Immature natural killer cell (primary cell): ENCODE data around the gene SPTBN2. TPM values are rescaled to one million over a fixed set of nuclear protein-coding genes. Genes with fewer than 3 reads are reported as not detected.

ENCODE experiments used
- DNase-seq, 3 donors: peaks; one replicate each; pipeline ENCODE4 v3.0.0; 2022; ENCODE audit warnings: mixed read lengths in 1 of 3
- H3K27ac Mint-ChIP-seq, 6 donors: one replicate each; pipeline ENCODE4 v1.8.0; 2020; ENCODE audit warnings: mixed read lengths in 6 of 6, mild to moderate bottlenecking in 5 of 6, inconsistent platforms in 4 of 6, moderate library complexity in 3 of 6
- H3K27me3 Mint-ChIP-seq, 3 donors: one replicate each; pipeline ENCODE4 v1.8.0; 2020 to 2021; ENCODE audit warnings: low read depth in 3 of 3, mild to moderate bottlenecking in 3 of 3, mixed read lengths in 3 of 3, moderate library complexity in 3 of 3, inconsistent platforms in 1 of 3
- H3K36me3 Mint-ChIP-seq, 3 donors: one replicate each; pipeline ENCODE4 v1.8.0; 2020; ENCODE audit warnings: mixed read lengths in 3 of 3, inconsistent platforms in 2 of 3, mild to moderate bottlenecking in 2 of 3
- H3K4me1 Mint-ChIP-seq, 2 donors: one replicate each; pipeline ENCODE4 v1.8.0; 2020; ENCODE audit warnings: inconsistent platforms in 2 of 2, mild to moderate bottlenecking in 2 of 2, mixed read lengths in 2 of 2, moderate library complexity in 1 of 2
- H3K4me3 Mint-ChIP-seq, 5 donors: one replicate each; pipeline ENCODE4 v1.8.0; 2020; ENCODE audit warnings: mild to moderate bottlenecking in 5 of 5, mixed read lengths in 5 of 5, inconsistent platforms in 3 of 5, moderate library complexity in 3 of 5
- H3K9me3 Mint-ChIP-seq, 6 donors: one replicate each; pipeline ENCODE4 v1.8.0; 2020; ENCODE audit warnings: mild to moderate bottlenecking in 6 of 6, mixed read lengths in 6 of 6, inconsistent platforms in 4 of 6, moderate library complexity in 3 of 6
- polyA plus RNA-seq, 3 donors: library from polyadenylated mRNA; unstranded; fragments of 300-500 nt; fragmentation: Illumina TruSeq; gene quantifications; one replicate each; pipeline ENCODE4 v1.2.3, GENCODE V29; 2021

The SPTBN2 gene
- polyA plus RNA-seq, 3 donors from 2014 or later: not detected

DNA sequence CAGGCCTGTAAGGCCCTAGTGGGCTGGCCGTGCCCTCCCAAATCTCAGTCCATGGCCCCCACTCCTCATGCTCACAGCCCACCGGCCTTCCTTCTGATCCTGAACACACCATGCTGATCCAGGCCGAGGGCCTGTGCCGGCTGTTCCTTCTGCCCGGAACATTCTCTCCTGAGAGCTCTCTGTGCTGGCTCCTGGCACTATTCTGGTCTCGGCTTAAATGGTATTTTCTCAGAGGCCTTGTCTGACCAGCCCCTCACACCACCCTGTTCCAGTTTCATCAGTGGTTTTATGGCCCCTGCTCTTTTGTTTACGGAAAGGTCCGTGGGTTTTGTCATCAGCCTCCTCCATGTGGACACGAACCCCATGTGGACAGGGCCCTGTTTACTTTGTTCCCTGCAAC is 22.0 kb downstream of the SPTBN2 start:
- DNase-seq: no peak
- Mint-ChIP-seq H3K27me3 (peaks cover 1 to 6% (median 2%) of the 10 kb centered on the region in 3 donors), H3K27ac (no peak overlapping the region), H3K4me1 (no peaks in the 10 kb centered on the region), H3K9me3 (no peaks in the 10 kb centered on the region), H3K36me3 (no peaks in the 10 kb centered on the region), H3K4me3 (no peak overlapping the region)

DNA sequence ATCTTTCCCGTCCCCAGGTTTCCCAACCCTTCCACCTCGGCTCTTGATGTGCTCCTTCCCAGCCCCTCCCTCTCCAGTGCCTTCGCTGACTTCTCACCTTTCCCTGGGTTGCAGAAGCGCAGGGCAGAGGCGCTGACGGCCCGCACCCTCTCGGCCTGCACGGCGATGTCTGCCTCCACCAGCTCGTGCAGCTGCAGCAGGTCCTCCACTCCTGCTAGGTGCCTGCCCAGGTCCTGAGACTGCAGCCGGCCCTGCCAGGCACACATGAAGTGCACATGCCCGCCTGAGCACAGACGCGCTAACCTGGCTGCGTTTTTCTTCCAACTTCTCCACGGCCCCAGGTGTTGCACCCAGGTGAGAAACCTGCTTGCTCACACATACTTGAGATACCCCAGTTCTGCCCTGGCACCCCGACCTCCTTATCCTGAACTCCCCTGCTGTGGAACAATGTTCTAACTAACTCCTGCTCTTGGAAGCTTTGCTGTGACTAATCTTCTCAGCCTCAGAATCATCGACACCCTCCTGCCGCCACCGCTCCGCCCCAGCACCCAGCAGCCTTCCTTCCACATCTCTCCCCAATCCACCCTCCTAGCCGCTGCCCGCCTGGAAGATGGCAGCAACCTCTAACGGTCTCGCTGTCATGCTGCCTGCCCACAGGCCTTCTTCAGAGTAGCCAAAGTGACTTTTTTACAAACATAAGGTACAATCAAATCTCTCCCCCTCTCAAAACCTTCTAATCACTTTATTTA is 23.3 kb downstream of the SPTBN2 start:
- no peaks in the 10 kb centered on the region for H3K36me3 Mint-ChIP-seq
- H3K9me3 Mint-ChIP-seq: no peaks in the 10 kb centered on the region
- H3K27me3 Mint-ChIP-seq: peaks cover 1 to 8% (median 2%) of the 10 kb centered on the region in 3 donors
- H3K27ac Mint-ChIP-seq: no peak overlapping the region
- DNase-seq: no peak
- H3K4me1 Mint-ChIP-seq: peaks cover 0 to 6% of the 10 kb centered on the region in 2 donors
- H3K4me3 Mint-ChIP-seq: no peak overlapping the region

DNA sequence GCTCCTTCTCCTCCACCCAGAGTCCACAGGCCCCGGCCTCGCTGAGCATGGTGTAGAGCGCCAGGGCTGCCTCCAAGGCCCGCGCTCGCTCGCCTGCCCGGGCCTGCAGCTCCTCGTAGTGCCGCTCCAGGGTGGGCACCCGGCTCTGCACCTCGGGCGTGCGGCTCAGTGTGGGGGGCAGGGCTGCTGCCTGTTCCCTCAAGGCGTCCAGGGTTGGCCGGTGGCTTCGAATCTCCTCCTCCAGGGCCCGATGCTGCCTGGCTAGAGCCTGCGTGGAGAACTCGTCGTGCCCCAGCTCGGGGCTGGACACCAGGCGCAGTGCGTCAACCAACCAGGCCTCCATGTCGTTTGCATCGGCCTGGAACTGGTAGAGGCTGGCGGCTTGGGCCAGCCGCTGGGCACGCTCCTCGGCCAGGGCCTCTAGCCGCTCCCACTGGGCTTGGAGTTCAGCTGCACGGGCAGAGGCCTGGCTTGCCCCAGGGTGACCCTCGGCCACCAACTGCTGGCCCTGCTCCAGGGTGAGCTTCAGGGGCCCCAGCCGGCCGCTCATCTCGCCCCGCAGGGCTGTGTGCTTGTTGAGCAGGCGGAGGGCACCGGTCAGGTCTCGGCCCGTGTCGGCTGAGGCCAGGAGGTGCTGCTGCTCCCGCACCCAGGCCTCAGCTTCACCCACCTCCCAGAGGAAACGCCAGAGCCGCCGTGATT is 24.2 kb downstream of the SPTBN2 start:
- H3K36me3 Mint-ChIP-seq: no peaks in the 10 kb centered on the region
- no peak for DNase-seq

GRCh38 chr11:66701432-66702240 is 27.4 kb downstream of the SPTBN2 start:
- H3K27ac Mint-ChIP-seq: no peak overlapping the region
- no peaks in the 10 kb centered on the region for H3K36me3 Mint-ChIP-seq
- H3K4me1 Mint-ChIP-seq: peaks cover 0 to 6% of the 10 kb centered on the region in 2 donors
- no peak for DNase-seq
- H3K27me3 Mint-ChIP-seq: peaks cover 1 to 6% (median 2%) of the 10 kb centered on the region in 3 donors
- H3K9me3 Mint-ChIP-seq: no peaks in the 10 kb centered on the region
- no peak overlapping the region for H3K4me3 Mint-ChIP-seq

More for the DNA sequence above, 24.2 kb downstream of the SPTBN2 start:
- H3K9me3 Mint-ChIP-seq: no peaks in the 10 kb centered on the region
- no peak overlapping the region for H3K4me3 Mint-ChIP-seq
- peaks cover 0 to 6% of the 10 kb centered on the region in 2 donors for H3K4me1 Mint-ChIP-seq
- no peak overlapping the region for H3K27ac Mint-ChIP-seq
- H3K27me3 Mint-ChIP-seq: peaks cover 1 to 8% (median 2%) of the 10 kb centered on the region in 3 donors

- H3K4me1 Mint-ChIP-seq: peaks cover 0 to 6% of the 10 kb centered on the region in 2 donors
Measured at GRCh38 chr11:66700742-66701141, 28.3 kb downstream of the SPTBN2 start.

GRCh38 chr11:66700337-66700736 is 28.7 kb downstream of the SPTBN2 start:
- Mint-ChIP-seq H3K9me3 (no peaks in the 10 kb centered on the region), H3K27ac (no peak overlapping the region), H3K36me3 (no peaks in the 10 kb centered on the region), H3K27me3 (peaks cover 0 to 2% (median 1%) of the 10 kb centered on the region in 3 donors), H3K4me3 (no peak overlapping the region), H3K4me1 (peaks cover 0 to 6% of the 10 kb centered on the region in 2 donors)
- no peak for DNase-seq

More at GRCh38 chr11:66700742-66701141, 28.3 kb downstream of the SPTBN2 start:
- no peak overlapping the region for H3K27ac Mint-ChIP-seq
- no peaks in the 10 kb centered on the region for H3K36me3 Mint-ChIP-seq
- peaks cover 1 to 3% (median 2%) of the 10 kb centered on the region in 3 donors for H3K27me3 Mint-ChIP-seq
- no peak for DNase-seq
- H3K9me3 Mint-ChIP-seq: no peaks in the 10 kb centered on the region
- H3K4me3 Mint-ChIP-seq: no peak overlapping the region

- H3K4me3 Mint-ChIP-seq: no peak overlapping the region
- H3K36me3 Mint-ChIP-seq: no peaks in the 10 kb centered on the region
- no peaks in the 10 kb centered on the region for H3K9me3 Mint-ChIP-seq
- peaks cover 0 to 7% of the 10 kb centered on the region in 2 donors for H3K4me1 Mint-ChIP-seq
- H3K27me3 Mint-ChIP-seq: peaks cover 0 to 2% (median 1%) of the 10 kb centered on the region in 3 donors
- no peak for DNase-seq
- no peak overlapping the region for H3K27ac Mint-ChIP-seq
Measured at GRCh38 chr11:66698491-66698890, 30.5 kb downstream of the SPTBN2 start.

DNA sequence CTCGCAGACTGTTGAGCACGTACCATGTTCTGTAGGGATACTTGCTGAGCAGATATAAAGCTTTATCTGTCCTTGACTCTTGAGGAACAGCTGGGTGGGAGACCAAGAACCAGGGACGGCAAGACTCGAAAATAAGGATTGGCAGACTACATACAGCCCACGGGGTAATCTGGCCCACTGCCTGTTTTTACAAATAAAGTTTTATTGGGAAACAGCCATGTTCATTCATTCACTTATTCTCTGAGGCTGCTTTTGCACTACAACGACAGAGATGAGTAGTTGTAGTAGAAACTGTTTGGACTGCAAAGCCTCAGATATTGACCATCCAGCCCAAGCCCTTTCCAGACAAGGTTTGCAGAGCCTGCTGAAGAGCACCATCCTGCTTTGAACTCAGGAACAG is 31.0 kb downstream of the SPTBN2 start:
- no peaks in the 10 kb centered on the region for H3K36me3 Mint-ChIP-seq
- H3K27me3 Mint-ChIP-seq: peaks cover 0 to 2% (median 1%) of the 10 kb centered on the region in 3 donors
- peaks cover 0 to 1% (median 0%) of the 10 kb centered on the region in 6 donors for H3K9me3 Mint-ChIP-seq
- H3K4me3 Mint-ChIP-seq: no peak overlapping the region
- no peak overlapping the region for H3K27ac Mint-ChIP-seq
- peaks cover 0 to 7% of the 10 kb centered on the region in 2 donors for H3K4me1 Mint-ChIP-seq
- DNase-seq: no peak

DNA sequence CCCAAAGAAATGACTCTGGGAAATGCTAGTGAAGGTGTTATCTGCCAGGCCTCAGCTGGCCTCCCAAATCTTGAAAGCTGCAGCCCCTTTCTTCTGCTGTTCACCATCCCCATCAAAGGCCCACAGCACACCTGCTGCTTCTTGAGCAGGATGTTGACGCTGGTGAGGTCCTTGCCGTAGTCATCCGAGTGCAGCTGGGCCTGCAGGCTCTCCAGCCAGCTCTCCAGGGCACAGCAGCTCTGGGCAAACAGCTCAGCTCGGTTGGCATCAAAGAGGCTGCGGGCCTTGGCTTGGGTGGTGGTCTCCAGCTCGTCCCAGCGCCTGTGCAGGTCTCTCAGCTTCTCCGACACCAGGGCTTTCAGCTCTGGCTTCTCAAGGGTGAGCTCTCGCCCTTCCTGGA is 32.9 kb downstream of the SPTBN2 start:
- Mint-ChIP-seq H3K36me3 (no peaks in the 10 kb centered on the region), H3K27ac (no peak overlapping the region)

GRCh38 chr11:66694732-66695207 is 34.2 kb downstream of the SPTBN2 start:
- no peaks in the 10 kb centered on the region for H3K36me3 Mint-ChIP-seq
- no peaks in the 10 kb centered on the region for H3K27me3 Mint-ChIP-seq
- peak; percentile 63 to 74 (median 67) for DNase-seq
- H3K27ac Mint-ChIP-seq: no peak overlapping the region
- no peak overlapping the region for H3K4me3 Mint-ChIP-seq
- H3K4me1 Mint-ChIP-seq: peaks cover 0 to 1% of the 10 kb centered on the region in 2 donors
- peaks cover 0 to 1% (median 0%) of the 10 kb centered on the region in 6 donors for H3K9me3 Mint-ChIP-seq

More for the DNA sequence above, 32.9 kb downstream of the SPTBN2 start:
- Mint-ChIP-seq H3K9me3 (peaks cover 0 to 1% (median 0%) of the 10 kb centered on the region in 6 donors), H3K4me3 (no peak overlapping the region), H3K4me1 (peaks cover 0 to 1% of the 10 kb centered on the region in 2 donors), H3K27me3 (no peaks in the 10 kb centered on the region)
- DNase-seq: no peak

GRCh38 chr11:66694056-66694410 is 35.0 kb downstream of the SPTBN2 start:
- Mint-ChIP-seq H3K4me3 (no peak overlapping the region), H3K4me1 (peaks cover 0 to 1% of the 10 kb centered on the region in 2 donors), H3K36me3 (no peaks in the 10 kb centered on the region), H3K27me3 (no peaks in the 10 kb centered on the region), H3K27ac (no peak overlapping the region), H3K9me3 (peaks cover 0 to 1% (median 0%) of the 10 kb centered on the region in 6 donors)
- DNase-seq: no peak

DNA sequence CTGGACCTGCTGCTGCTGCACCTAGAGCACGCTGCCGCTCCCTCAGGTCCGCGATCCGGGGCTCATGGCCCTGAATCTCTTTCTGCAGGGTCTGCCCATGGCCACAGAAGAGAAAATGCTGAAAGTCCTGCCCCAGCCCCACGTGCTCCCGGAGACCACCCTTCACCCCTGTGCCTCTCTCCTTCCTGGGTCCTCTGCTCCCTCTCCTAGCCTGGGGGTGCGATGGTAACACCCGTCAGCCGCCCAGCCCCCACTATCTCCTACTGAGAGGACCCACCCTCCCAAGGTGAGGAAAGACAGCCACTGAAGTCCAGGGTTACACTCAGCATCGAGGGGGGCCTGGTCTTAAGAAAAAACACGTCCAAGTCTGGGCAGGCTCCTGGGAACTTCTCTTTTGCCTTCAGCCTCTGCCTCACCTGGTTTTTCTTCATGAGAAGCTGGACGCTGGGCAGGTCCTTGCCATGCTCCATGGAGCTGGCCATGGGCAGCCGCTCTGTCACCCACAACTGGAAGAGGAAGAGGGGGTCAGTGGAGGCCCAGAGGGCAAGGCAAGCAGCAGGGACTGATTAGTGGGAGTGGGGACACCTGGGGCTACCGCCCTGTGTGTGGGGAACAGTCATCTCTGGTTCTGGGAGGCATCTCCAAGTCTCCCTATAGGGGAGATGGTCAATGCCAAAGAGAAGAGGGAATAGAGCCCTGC is 35.5 kb downstream of the SPTBN2 start:
- no peak overlapping the region for H3K27ac Mint-ChIP-seq
- H3K36me3 Mint-ChIP-seq: no peaks in the 10 kb centered on the region
- H3K27me3 Mint-ChIP-seq: no peaks in the 10 kb centered on the region
- H3K4me3 Mint-ChIP-seq: no peak overlapping the region
- peaks cover 0 to 1% (median 0%) of the 10 kb centered on the region in 6 donors for H3K9me3 Mint-ChIP-seq
- DNase-seq: no peak
- peaks cover 0 to 1% of the 10 kb centered on the region in 2 donors for H3K4me1 Mint-ChIP-seq

DNA sequence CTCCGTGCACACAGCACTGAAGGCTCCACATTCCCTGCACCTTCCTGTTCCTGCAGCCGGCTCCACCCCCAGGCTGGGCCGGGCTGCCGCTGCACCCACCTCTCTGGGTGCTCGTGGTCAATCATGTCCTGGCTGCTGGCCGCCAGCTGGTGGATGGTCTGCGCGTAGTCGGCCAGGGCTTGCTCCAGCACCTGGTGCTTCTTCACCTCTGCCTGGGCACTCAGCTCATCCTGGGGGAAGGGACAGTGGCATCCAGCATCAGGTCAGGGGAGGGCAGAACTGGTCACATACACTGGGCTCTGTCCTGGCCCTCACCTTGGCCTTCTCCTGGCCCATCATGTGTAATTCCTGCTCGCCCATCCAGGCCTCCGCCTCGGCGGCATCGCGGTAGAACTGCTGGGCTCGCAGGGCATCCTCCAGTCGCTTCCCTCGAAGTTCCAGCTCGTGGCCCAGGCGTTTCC is 36.1 kb downstream of the SPTBN2 start:
- Mint-ChIP-seq H3K4me1 (peaks cover 0 to 1% of the 10 kb centered on the region in 2 donors), H3K9me3 (peaks cover 0 to 1% (median 0%) of the 10 kb centered on the region in 6 donors), H3K4me3 (no peak overlapping the region), H3K27ac (no peak overlapping the region), H3K27me3 (no peaks in the 10 kb centered on the region), H3K36me3 (no peaks in the 10 kb centered on the region)
- no peak for DNase-seq
